GM12878 (cell line): ENCODE results near the gene RPS2. TPM values are rescaled to one million over a fixed set of nuclear protein-coding genes. Genes with fewer than 3 reads are reported as not detected.

Source experiments
- ATAC-seq: fragments of 200-7000 bp; cut with Tn5 transposase; 3 replicates; pipeline ENCODE4 v1.9.1; 2020; ENCODE audit warnings: mild to moderate bottlenecking, moderate library complexity
- BruUV-seq: library from RNA; stranded (reverse); fragments of 400-500 nt; replicated peaks from 2 replicates; lab custom pipeline; 2021; lab: Mats Ljungman, UMichigan
- CTCF ChIA-PET: fragments of 300-600 bp; sonication (Branson Sonifier 250); formaldehyde crosslinking; extraction: SDS; loops from one replicate; lab custom pipeline; 2021; ENCODE audit warnings: inconsistent platforms; lab: Yijun Ruan, JAX
- POLR2A ChIA-PET: fragments of 350-600 bp; formaldehyde crosslinking; extraction: SDS; loops from one replicate; lab custom pipeline; 2021; ENCODE audit warnings: inconsistent platforms; lab: Charles Lee
- RAD21 ChIA-PET: fragments of 300-600 bp; sonication (Branson Sonifier 250); formaldehyde crosslinking; loops from one replicate; lab custom pipeline; 2023; ENCODE audit warnings: antibody characterized with exemption; ENCODE audit not compliant: unreplicated experiment; lab: Charles Lee
- SMC1A ChIA-PET: fragments of 300-600 bp; sonication (Branson Sonifier 250); formaldehyde crosslinking; loops from one replicate; lab custom pipeline; 2023; ENCODE audit not compliant: unreplicated experiment, uncharacterized antibody; lab: Charles Lee
- DNase-seq: peaks from one replicate; pipeline ENCODE4 v3.0.0-alpha.2; 2011; ENCODE audit warnings: low read depth, low spot score
- FAIRE-seq: peaks from 3 replicates; lab custom pipeline; 2011; peaks lifted over from hg19 to GRCh38; lab: Jason Lieb, UNC
- H2AFZ ChIP-seq: 2 replicates; pipeline ENCODE4 v1.6.0; 2011; ENCODE audit warnings: low read depth, low read length, control low read depth; ENCODE audit not compliant: control insufficient read depth
- H3K27ac ChIP-seq: 2 replicates; pipeline ENCODE4 v1.5.1; 2011; ENCODE audit warnings: control low read depth; ENCODE audit not compliant: control insufficient read depth, insufficient read depth
- H3K27me3 ChIP-seq, 2 experiments: replicated peaks in 1 of 2; 2 replicates each; pipeline versions ENCODE4 v1.6.0 to v1.6.1; 2011; ENCODE audit warnings: low read length in 1 of 2; ENCODE audit not compliant: control insufficient read depth in 2 of 2, insufficient read depth in 2 of 2
- H3K36me3 ChIP-seq, 2 experiments: 2 replicates each; pipeline ENCODE4 v1.5.1; 2011; ENCODE audit warnings: low read length in 1 of 2; ENCODE audit not compliant: control insufficient read depth in 2 of 2, insufficient read depth in 2 of 2
- H3K4me1 ChIP-seq: 2 replicates; pipeline ENCODE4 v1.6.1; 2011; ENCODE audit warnings: mild to moderate bottlenecking, low read length, moderate library complexity, mixed read lengths; ENCODE audit not compliant: control insufficient read depth, insufficient read depth
- H3K4me2 ChIP-seq: 2 replicates; pipeline ENCODE4 v1.6.0; 2011; ENCODE audit warnings: control low read depth; ENCODE audit not compliant: control insufficient read depth, insufficient read depth
- H3K4me3 ChIP-seq: fragments of 200-600 bp; sonication (generic); 2 replicates; pipeline ENCODE4 v1.5.1; 2016
- H3K79me2 ChIP-seq: 2 replicates; pipeline ENCODE4 v1.6.0; 2011; ENCODE audit warnings: low read length; ENCODE audit not compliant: control insufficient read depth, insufficient read depth
- H3K9ac ChIP-seq: 2 replicates; pipeline ENCODE4 v1.8.0; 2011; ENCODE audit warnings: low read length, control low read depth, mixed read lengths; ENCODE audit not compliant: control insufficient read depth, insufficient read depth
- H3K9me3 ChIP-seq: replicated peaks from 3 replicates; pipeline ENCODE4 v1.5.1; 2011; ENCODE audit warnings: mild to moderate bottlenecking, low read length; ENCODE audit not compliant: control insufficient read depth, insufficient read depth
- H4K20me1 ChIP-seq: 2 replicates; pipeline ENCODE4 v1.6.0; 2011; ENCODE audit not compliant: control insufficient read depth, insufficient read depth
- ETV6 ChIP-seq, 2 experiments: fragments of 450-650 bp in 1 of 2; IDR thresholded peaks in 1 of 2; conservative IDR thresholded peaks in 1 of 2; 2 replicates each; pipeline ENCODE4 v1.6.1; 2014; ENCODE audit warnings: antibody characterized with exemption in 1 of 2, borderline replicate concordance in 1 of 2, low read depth in 1 of 2, mild to moderate bottlenecking in 1 of 2, moderate library complexity in 1 of 2
- HCFC1 ChIP-seq: fragments of 150-350 bp; IDR thresholded peaks from 2 replicates; pipeline ENCODE4 v1.6.1; 2014; ENCODE audit warnings: low read length
- HDAC2 ChIP-seq: fragments of 200-600 bp; sonication (generic); IDR thresholded peaks from 2 replicates; pipeline ENCODE4 v1.6.1; 2017
- JUNB ChIP-seq: IDR thresholded peaks from 2 replicates; pipeline ENCODE4 v1.6.1; 2016; ENCODE audit warnings: antibody characterized with exemption, mild to moderate bottlenecking
- JUND ChIP-seq: IDR thresholded peaks from 2 replicates; pipeline ENCODE4 v1.6.1; 2012; ENCODE audit warnings: low read depth, mild to moderate bottlenecking, low read length, improper control_type of control experiment, moderate library complexity
- MYC ChIP-seq: IDR thresholded peaks from 2 replicates; pipeline ENCODE4 v1.6.1; 2011; ENCODE audit warnings: mild to moderate bottlenecking, low read length, moderate library complexity, inconsistent platforms; ENCODE audit not compliant: insufficient read depth, insufficient replicate concordance, insufficient read length, severe bottlenecking
- NFYB ChIP-seq: IDR thresholded peaks from 2 replicates; pipeline ENCODE4 v1.6.1; 2011; ENCODE audit warnings: low read depth, mild to moderate bottlenecking, low read length, improper control_type of control experiment, moderate library complexity; ENCODE audit not compliant: insufficient read depth
- PAX5 ChIP-seq: IDR thresholded peaks from 2 replicates; pipeline ENCODE4 v1.6.1; 2011; ENCODE audit warnings: low read depth, low read length, borderline replicate concordance
- POLR2A ChIP-seq: IDR thresholded peaks from 2 replicates; pipeline ENCODE4 v1.6.1; 2011; ENCODE audit warnings: low read depth, mild to moderate bottlenecking, low read length
- RUNX3 ChIP-seq: IDR thresholded peaks from 2 replicates; pipeline ENCODE4 v1.6.1; 2012; ENCODE audit warnings: low read length, inconsistent platforms
- SIN3A ChIP-seq: IDR thresholded peaks from 2 replicates; pipeline ENCODE4 v1.6.1; 2012; ENCODE audit warnings: low read depth, low read length, improper control_type of control experiment
- SIX5 ChIP-seq: IDR thresholded peaks from 2 replicates; pipeline ENCODE4 v1.6.1; 2011; ENCODE audit warnings: mild to moderate bottlenecking, low read depth, low read length, moderate library complexity; ENCODE audit not compliant: severe bottlenecking
- SPI1 ChIP-seq: IDR thresholded peaks from 2 replicates; pipeline ENCODE4 v1.6.1; 2011; ENCODE audit warnings: low read depth, mild to moderate bottlenecking, low read length, moderate library complexity, borderline replicate concordance; ENCODE audit not compliant: insufficient read depth
- SUPT20H ChIP-seq: IDR thresholded peaks from 2 replicates; pipeline ENCODE4 v1.6.1; 2011; ENCODE audit warnings: low read depth, mild to moderate bottlenecking, low read length, moderate library complexity, borderline replicate concordance; ENCODE audit not compliant: control insufficient read depth
- YY1 ChIP-seq: IDR thresholded peaks from 2 replicates; pipeline ENCODE4 v1.6.1; 2011; ENCODE audit warnings: low read depth, mild to moderate bottlenecking, low read length
- WGBS: methylation state at CpG from one replicate; pipeline ENCODE4 v1.1.6; 2016; ENCODE audit warnings: low lambda C conversion rate; ENCODE audit not compliant: insufficient replicate concordance, insufficient coverage; ENCODE audit errors: missing lambda C conversion rate; 5-methylcytosine and 5-hydroxymethylcytosine counted together
- in situ Hi-C: fragments of 300-500 bp; cut with MboI; formaldehyde crosslinking; loops from 9 replicates; pipeline ENCODE4 v1.14.3; 2018; ENCODE audit warnings: mixed read lengths
- intact Hi-C: fragments of 100-400 bp; cut with micrococcal nuclease; formaldehyde crosslinking; loops from one replicate; pipeline ENCODE4 v1.14.2; 2022; ENCODE audit not compliant: unreplicated experiment
- polyA plus RNA-seq, 11 experiments: library from polyadenylated mRNA; depleted of rRNA in 4 of 11; unstranded in 6 of 11; stranded (reverse) in 5 of 11; fragments of >200 nt; fragmentation: Nextera tagmentation in 4 of 11; fragmentation: Illumina TruSeq in 1 of 11; extraction: Ambion mirVana in 4 of 11; extraction: Trizol in 1 of 11; gene quantifications; 1 replicate in 1 of 11; 2 replicates in 10 of 11; pipeline versions ENCODE4 v1.2.1 to v1.2.3, GENCODE V29; 2011 to 2016; ENCODE audit warnings: inconsistent platforms in 2 of 11, missing spikeins in 2 of 11, low read depth in 1 of 11
- total RNA-seq, 4 experiments: library from RNA; depleted of rRNA in 3 of 4; stranded (reverse); fragments of >200 nt in 3 of 4; fragmentation: Illumina TruSeq in 1 of 4; extraction: Trizol in 1 of 4; gene quantifications; 2 replicates each; pipeline versions ENCODE4 v1.2.1 to v1.2.3, GENCODE V29; 2013 to 2021
- TF ChIP-seq, protein P1 (sequence below): fragments of 450-650 bp; IDR thresholded peaks from 2 replicates; pipeline ENCODE4 v1.6.1; 2014; ENCODE audit warnings: mild to moderate bottlenecking
- TF ChIP-seq, protein P2 (sequence below): IDR thresholded peaks from 2 replicates; pipeline ENCODE4 v1.6.1; 2012; ENCODE audit warnings: low read length, inconsistent platforms
- TF ChIP-seq, protein P3 (sequence below): IDR thresholded peaks from 2 replicates; pipeline ENCODE4 v1.6.1; 2012; ENCODE audit warnings: low read depth, low read length, improper control_type of control experiment
- TF ChIP-seq, protein P4 (sequence below): IDR thresholded peaks from 2 replicates; pipeline ENCODE4 v1.6.1; 2011; ENCODE audit warnings: borderline replicate concordance, low read depth, mild to moderate bottlenecking, moderate library complexity, mixed read lengths, low read length; ENCODE audit not compliant: insufficient read depth; ENCODE audit errors: extremely low read length

The RPS2 gene
- total and polyA plus RNA-seq, 10 of the 15 experiments (the other 5 are each of a cell fraction or from before 2014, with no cell fraction given) = 1,295 to 7,121 (median 3,933) TPM

DNA sequence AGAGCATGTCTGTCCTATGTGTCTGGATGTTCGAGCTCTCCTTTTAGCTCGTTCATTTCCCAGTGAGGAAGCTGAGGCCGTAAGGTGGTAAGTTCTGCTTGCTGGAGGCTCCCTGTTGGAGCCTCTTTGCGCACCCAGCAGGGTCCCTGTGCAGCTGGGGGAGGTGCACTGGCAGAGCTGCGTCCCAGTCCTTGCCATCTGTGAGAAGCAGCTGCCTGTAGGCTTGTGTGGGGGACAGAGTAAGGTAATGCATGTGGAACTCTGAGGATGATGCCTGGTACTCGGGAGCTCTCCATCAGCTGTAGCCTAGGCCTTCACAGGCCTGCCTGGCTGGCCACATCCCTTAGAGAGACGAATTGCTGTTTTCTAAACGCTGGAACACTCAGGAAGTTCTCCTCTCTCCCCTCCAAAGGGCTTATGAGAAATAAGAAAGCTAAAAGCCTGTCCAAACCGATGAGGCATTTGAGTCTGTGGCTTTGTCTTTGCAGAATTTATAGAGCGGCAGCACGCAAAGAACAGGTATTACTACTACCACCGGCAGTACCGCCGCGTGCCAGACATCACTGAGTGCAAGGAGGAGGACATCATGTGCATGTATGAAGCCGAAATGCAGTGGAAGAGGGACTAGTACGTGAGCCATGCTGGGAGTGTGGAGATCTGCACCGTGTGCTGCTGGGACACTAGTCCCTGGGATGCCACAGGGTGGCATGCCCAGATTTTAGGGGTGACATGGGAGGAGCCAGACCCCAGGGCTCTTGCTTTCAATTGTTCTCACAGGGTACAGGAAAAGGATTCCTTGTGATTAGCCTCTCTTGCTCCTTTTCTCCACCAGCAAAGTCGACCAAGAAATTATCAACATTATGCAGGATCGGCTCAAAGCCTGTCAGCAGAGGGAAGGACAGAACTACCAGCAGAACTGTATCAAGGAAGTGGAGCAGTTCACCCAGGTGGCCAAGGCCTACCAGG is 3.7 kb downstream of the RPS2 start:
- BruUV-seq = TSS peak; percentile 54
- DNase-seq (no peak), ATAC-seq (peak; percentile 28)
- TF ChIP-seq MYC = no peak
- TF ChIP-seq, protein P1, sequence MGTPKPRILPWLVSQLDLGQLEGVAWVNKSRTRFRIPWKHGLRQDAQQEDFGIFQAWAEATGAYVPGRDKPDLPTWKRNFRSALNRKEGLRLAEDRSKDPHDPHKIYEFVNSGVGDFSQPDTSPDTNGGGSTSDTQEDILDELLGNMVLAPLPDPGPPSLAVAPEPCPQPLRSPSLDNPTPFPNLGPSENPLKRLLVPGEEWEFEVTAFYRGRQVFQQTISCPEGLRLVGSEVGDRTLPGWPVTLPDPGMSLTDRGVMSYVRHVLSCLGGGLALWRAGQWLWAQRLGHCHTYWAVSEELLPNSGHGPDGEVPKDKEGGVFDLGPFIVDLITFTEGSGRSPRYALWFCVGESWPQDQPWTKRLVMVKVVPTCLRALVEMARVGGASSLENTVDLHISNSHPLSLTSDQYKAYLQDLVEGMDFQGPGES = no peak
- no peak for TF ChIP-seq JUND
- TF ChIP-seq, protein P2, sequence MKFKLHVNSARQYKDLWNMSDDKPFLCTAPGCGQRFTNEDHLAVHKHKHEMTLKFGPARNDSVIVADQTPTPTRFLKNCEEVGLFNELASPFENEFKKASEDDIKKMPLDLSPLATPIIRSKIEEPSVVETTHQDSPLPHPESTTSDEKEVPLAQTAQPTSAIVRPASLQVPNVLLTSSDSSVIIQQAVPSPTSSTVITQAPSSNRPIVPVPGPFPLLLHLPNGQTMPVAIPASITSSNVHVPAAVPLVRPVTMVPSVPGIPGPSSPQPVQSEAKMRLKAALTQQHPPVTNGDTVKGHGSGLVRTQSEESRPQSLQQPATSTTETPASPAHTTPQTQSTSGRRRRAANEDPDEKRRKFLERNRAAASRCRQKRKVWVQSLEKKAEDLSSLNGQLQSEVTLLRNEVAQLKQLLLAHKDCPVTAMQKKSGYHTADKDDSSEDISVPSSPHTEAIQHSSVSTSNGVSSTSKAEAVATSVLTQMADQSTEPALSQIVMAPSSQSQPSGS = peak; percentile 73; the same call in 1 of the 2 replicates
- TF ChIP-seq, protein P3, sequence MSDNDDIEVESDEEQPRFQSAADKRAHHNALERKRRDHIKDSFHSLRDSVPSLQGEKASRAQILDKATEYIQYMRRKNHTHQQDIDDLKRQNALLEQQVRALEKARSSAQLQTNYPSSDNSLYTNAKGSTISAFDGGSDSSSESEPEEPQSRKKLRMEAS = no peak
- TF ChIP-seq HCFC1 = no peak
- TF ChIP-seq POLR2A = peak; percentile 83
- TF ChIP-seq NFYB = no peak
- peak; percentile 44 for TF ChIP-seq RUNX3
- TF ChIP-seq YY1 = no peak
- TF ChIP-seq SUPT20H = no peak
- TF ChIP-seq PAX5 = peak; percentile 50; the same call in 1 of the 2 replicates
- TF ChIP-seq HDAC2 = no peak
- TF ChIP-seq SIX5 = no peak
- TF ChIP-seq, protein P4, sequence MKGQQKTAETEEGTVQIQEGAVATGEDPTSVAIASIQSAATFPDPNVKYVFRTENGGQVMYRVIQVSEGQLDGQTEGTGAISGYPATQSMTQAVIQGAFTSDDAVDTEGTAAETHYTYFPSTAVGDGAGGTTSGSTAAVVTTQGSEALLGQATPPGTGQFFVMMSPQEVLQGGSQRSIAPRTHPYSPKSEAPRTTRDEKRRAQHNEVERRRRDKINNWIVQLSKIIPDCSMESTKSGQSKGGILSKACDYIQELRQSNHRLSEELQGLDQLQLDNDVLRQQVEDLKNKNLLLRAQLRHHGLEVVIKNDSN = no peak
- no peak for TF ChIP-seq SPI1
- no peak for TF ChIP-seq JUNB
- no peak for TF ChIP-seq SIN3A
- 0 out of 4 replicates have a peak, but pooled peaks of 1 of the 2 experiments have one; percentile 30 for TF ChIP-seq ETV6 (conservative IDR thresholded peaks at IDR 0.05 in 1 of 2, IDR thresholded peaks at IDR 0.05 in 1 of 2; ENCODE audit: borderline replicate concordance in 1 of 2, low read depth in 1 of 2)

More for the DNA sequence above, 3.7 kb downstream of the RPS2 start:
- peaks cover 6% of the 10 kb centered on the region; the same call in 1 of the 2 replicates for H4K20me1 ChIP-seq
- ChIA-PET RAD21 (interaction anchor here (1.0 to 1.1 kb wide), 4 partner anchors 18 to 180 kb away, joined by 3 to 4 read pairs (median 4); partner anchors contain the start of genes MSRB1, NOXO1, NUBP2 and SPSB3), CTCF (interaction anchor here (1.0 to 1.6 kb wide), 3 partner anchors 15 to 43 kb away, joined by 4 to 6 read pairs (median 5); no protein-coding TSS in a partner anchor), POLR2A (interaction anchor here (0.7 to 2.2 kb wide), 5 partner anchors 10 to 721 kb away, joined by 3 to 13 read pairs (median 3); partner anchors contain the start of genes KCTD5, NTHL1, SYNGR3 and TBL3), SMC1A (interaction anchor here (1.1 to 1.4 kb wide), 2 partner anchors 11 to 43 kb away, joined by 3 to 7 read pairs; partner anchors contain the start of gene TBL3)
- H3K36me3 ChIP-seq = peaks cover 11 to 13% of the 10 kb centered on the region in 2 experiments; a peak in 3 of 4 replicates
- peak overlapping the region; percentile 73 for H3K4me2 ChIP-seq
- peak overlapping the region; percentile 89 for H3K9ac ChIP-seq
- peak; percentile 18 for FAIRE-seq
- H3K9me3 ChIP-seq = no peaks in the 10 kb centered on the region
- H3K27ac ChIP-seq = peak overlapping the region; percentile 37
- H3K4me1 ChIP-seq = peaks cover 19% of the 10 kb centered on the region
- peaks cover 61% of the 10 kb centered on the region for H3K79me2 ChIP-seq
- H3K4me3 ChIP-seq = peak overlapping the region; percentile 83
- intact Hi-C loops = no loop called here
- H2AFZ ChIP-seq = no peak overlapping the region
- no peaks in the 10 kb centered on the region for H3K27me3 ChIP-seq
- 5% methylated on average over 20 of the region's 20 CpGs for WGBS
- in situ Hi-C loops = no loop called here
